Measurements from ENCODE around the gene LARP4.
A peak's percentile ranks its signal among the peaks of the same experiment; 100 is the strongest.
"Not testable (repeated sequence)": the region's sequence is repeated elsewhere in the genome, so short reads cannot be mapped to it uniquely, and the experiment has no call there.

LARP4 gene

DNA sequence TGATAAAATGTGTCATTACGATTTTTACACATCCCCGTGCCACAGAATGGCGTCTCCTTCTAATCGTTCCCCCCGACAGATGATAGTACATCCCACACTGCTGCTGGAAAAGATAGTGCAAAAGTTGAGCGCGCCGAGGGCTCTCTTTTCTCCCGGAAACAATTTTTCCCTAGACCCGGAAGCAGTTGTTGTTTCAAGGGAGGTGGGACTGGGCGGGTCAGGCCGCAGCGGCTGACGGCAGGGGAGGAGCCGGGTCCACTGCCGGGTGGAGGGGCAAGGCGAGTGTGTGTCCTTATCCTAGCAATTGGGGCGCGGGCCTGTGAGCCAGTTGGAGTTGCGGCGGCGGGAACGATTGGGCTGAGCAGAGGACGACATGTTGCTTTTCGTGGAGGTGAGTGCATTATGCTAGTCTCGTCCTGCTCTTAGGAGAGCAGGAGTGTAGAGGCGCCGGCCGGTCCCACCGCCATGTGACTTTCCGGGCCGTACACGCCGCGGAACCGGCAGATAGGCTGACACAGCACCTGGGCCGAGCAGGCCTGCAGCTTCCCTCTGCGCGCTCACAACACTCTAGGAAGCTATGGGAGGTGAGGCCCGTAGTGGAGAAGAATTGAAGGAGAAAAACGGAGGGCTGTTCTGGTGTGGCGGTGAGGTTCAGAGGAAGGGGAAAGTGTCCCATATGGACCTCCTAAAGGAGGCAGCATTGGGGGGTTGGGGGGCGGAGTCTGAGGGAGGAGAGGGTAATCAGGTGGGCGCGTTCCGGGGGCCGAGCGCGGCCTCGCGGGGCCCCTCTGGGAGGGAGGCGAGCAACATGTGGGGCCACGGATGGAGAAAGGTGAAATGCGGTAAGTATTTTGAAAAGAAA, at the start of gene LARP4:
Gene LARP4, plus strand, starts transcription at position 248 of the 862 bp plus-strand sequence. Its CDS starts 126 bp downstream, at position 374.
- peak; percentile 83 to 90 for DNase-seq

DNA sequence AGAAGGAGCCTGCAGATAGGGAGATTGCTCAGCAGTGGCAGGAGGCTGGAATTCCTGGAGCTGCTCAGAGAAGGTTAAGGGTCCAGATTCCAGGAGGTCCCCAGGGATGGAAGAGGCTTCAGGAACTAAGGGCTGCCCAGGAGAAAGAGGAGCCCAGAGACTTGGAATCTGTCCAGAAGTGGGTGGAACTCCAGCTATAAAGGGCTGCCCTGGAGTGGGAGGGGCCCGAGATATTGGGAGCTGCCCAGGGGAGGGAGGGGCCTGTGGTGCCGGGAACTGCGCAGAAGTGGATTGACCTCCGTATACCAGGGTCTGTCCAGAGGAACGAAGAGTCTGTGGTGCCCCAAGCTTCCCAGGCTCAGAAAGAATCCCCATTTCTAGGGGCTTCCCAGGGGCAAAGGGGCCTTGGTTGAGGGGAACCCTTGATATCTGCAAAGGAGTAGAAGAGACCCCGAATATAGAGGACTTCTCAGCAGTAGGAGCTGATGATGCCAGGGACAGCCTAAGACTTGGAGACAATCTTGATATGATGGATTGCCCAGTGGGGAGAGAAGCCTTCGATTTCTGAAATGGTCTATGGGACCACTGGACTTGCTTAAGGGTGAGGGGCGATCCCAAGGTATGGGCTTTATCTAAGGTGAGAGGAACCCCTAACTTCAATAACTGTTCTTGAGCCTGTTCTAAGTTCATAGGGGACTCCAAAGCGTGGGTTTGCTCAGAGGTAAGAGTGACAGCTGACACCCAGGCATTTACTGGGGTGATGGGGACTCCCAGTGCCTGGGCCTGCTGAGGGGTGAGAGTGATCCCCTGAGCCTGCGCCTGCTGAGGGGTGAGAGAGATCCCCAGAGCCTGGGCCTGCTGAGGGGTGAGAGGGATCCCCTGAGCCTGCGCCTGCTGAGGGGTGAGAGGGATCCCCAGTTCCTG, 49.3 kb upstream of the LARP4 start:
- DNase-seq = no peak

DNA sequence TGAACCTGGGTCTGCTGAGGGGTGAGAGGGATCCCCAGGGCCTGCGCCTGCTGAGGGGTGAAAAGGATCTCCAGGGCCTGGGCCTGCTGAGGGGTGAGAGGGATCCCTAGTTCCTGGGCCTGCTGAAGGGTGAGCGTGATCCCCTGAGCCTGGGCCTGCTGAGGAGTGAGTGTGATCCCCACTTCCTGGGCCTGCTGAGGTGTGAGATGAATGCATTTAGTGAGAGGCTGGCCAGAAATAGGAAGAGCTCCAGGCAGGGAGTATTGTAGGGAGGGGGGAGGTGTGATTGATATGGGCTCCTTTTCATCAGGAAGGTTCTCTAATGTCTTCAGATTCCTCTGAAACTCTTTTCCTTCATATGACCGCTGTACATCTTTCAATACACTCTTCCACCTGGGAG, 47.3 kb upstream of the LARP4 start:
- no peak for DNase-seq

DNA sequence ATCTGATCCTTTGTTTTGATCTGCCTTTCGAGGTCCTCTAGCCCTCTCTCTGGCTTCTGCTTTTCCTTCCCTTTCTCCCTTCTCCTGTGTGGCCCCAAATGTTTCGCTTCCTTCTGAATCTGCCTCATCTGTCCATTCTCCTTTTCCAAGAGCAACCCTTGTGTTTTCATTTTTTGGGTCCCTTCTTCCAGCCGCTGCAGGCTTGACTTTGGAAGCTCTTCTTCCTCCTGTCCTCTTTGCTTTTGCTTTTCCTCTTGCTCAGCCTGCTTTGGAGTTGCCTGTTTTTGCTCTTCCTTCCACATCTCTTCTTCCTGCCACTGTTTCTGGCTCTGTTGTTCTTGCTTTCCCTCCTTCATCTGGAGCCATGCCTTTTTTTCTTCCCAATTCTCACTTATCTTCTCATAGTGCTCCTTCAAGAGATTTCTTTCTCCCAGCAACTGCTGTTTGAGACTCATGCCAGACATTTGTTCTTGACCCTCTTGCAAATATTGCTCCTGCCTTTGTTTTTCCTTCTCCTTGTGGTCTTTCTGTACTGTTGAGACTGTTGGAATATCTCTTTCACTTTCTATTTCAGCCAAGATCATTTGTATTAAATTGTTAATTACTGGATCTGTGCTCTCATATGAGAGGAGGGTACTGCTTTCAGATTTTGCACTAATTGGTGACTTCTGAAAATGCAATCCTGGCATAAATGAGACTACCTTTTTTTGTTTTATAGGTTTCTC, 46.7 kb upstream of the LARP4 start:
- no peak for DNase-seq

DNA sequence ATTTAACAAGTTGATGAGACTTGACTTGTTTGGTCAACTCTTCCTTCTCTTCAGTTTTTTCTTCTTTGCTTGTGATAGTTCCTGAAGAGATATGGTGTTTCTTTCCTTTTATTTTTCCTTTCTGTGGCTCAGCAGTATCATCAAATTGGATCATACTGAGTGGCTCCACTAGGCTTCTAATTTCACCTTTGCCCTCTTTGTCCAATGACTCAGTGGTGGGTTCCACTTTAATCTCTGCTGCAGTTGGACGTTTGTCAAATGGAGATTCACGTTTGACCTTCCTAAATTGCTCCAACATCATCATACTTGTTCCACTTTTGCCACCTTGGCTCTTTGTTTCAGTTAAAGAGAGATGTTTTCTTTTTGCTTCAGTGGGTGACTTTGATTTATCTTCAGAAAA, 45.8 kb upstream of the LARP4 start:
- DNase-seq = no peak

DNA sequence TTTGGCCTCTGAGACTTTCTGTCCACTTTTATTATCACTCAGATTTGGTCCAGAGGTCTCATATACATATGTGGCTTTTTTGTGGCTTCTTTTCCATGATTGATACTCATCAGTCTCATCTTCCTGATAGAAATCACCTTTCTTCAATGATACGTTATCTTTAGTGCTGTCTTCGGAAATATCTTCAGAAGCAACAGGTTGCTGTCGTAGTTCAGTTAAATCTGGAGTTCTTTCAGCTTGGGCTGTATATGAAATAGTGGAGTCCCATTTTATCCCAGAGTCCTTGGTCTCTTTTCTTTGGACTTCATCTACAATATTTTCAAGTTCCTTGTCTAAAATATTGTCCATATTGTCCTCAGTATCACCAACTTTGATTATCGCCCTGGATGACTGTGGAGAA, 45.3 kb upstream of the LARP4 start:
- DNase-seq = no peak

DNA sequence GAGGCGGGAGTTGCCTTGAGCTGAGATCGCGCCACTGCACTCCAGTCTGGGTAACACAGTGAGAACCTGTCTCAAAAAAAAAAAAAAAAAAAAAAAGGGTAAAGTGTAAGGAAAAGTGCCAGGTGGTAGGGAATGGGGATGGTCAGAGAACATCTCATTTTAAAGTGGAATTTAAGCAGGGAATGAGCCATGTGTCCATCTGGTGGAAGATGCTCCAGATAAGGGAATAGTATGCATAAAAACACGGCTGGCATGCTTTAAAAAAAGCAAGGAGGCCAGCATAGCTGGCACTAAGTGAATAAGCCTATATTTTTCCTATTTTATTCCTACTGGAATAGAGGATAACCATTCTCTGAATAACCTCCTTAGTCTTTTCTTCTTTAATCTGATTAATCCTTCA, 38.0 kb upstream of the LARP4 start:
- no peak for DNase-seq

DNA sequence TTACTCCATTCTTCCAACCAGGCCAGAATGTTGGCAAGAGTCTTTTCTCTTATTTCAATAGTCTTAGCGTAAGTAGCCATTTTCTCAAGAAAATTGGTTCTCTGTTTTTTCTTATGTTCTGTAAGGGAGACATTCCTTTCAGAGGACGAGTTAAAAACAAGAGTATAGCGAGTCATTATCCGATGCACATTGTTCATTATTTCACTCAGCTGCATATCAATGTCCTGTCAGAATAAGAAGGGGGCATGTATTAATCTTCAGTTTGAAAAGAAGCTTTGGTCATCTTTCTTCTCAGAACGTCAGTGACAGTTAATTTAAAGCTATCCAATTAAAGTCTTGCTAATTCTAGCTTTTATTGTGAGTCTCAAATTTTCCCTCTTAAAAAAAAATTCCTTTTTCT, 37.5 kb upstream of the LARP4 start:
- DNase-seq = no peak

DNA sequence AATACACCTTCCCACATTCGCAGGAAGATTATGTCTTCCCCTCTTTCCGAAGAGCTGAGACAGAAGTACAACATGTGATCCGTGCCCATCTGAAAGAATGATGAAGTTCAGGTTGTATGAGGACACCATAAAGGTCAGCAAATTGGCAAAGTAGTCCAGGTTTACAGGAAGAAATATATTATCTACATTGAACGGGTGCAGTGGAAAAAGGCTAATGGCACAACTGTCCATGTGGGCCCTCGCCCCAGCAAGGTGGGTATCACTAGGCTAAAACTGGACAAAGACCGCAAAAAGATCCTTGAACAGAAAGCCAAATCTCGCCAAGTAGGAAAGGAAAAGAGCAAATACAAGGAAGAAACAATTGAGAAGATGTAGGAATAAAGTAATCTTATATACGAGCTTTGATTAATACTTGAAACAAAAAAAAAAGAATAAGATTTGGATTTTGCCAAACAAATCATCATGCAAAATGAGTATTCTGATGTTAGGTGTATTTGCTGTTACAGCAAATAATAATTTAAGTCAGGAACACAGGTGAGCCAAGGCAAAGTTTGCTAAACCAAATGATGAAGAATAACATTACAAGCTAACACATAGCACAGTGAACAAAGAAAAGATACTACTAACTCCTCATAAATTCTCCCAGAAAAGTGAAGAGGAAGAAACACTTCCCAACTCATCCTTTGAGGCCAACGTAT, 34.8 kb upstream of the LARP4 start:
- no peak for DNase-seq

DNA sequence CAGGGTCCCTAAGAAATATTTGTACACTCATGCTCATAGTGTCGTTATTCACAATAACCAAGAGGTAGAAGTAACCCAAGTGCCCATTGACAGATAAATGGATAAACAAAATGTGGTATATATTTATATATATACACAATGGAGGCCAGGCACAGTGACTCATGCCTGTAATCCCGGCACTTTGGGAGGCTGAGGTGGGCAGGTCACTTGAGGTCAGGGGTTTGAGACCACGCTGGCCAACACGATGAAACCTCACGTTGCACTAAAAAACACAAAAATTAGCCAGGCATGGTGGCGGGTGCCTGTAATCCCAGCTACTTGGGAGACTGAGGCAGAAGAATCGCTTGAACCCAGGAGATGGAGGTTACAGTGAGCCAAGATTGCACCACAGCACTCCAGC, 30.0 kb upstream of the LARP4 start:
- DNase-seq = not testable (repeated sequence)

DNA sequence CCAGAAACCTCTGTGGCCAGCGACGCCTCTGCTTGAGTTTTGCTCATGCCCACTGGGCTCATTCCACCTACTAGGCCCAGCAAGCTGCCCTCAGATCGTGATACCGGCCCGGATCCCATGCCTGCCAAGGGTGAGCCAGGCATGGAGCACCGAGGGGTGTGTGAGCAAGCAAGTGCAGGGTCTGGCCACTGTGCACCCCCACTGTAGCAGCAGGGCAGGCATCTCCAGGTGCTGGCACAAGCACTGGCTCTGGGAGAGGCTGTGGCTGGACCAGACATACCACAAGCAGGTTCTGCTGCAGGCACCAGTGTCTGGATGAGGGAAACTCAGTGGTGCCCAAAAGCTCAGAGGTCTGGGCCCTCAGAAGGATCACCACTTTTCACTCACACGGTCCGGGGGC, 24.9 kb upstream of the LARP4 start:
- no peak for DNase-seq

DNA sequence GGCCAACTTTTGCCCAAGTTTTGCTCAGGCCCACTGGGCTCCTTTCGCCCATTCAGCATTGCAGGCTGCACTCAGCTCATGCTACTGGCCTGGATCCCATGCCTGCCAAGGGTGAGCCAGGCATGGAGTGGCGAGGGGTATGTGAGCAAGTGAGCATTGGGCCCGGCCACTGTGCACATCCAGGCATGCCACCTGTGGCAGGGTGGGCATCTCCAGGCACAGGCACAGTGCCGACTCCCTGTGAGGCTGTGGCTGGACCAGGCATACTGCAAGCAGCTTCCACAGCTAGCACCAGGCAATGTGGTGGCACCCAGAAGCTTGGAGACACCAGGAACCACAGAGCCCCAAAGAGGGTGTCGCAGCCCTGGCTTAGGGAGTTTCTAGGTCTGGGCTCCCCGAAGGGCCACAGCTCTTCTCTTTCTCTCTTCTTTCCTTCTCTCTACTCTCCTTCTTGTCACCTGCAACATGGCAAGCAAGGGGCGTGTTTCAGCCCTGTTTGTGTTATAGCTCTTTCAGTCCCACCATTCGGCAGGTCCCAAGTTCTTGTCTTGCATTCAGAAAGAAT, 19.8 kb upstream of the LARP4 start:
- DNase-seq = no peak

DNA sequence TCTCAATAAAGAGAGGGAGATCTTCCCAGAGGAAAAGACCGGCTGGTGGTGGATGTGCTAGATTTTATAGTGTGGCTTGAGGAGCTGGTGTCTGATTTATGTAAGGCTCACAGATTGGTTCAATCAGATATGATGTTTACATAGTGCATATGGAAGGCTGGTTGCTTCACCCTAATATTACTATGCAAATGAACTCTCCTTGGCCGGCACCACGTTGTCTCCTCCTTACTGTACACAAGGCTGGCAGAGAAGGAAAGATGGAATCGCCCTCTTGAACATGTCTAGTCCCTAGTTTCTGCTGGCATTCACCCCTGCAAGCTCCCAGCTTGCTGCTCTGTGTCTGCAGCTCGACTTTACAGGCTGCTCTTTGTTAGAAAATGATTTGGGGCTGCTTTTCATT, 13.2 kb upstream of the LARP4 start:
- no peak for DNase-seq

DNA sequence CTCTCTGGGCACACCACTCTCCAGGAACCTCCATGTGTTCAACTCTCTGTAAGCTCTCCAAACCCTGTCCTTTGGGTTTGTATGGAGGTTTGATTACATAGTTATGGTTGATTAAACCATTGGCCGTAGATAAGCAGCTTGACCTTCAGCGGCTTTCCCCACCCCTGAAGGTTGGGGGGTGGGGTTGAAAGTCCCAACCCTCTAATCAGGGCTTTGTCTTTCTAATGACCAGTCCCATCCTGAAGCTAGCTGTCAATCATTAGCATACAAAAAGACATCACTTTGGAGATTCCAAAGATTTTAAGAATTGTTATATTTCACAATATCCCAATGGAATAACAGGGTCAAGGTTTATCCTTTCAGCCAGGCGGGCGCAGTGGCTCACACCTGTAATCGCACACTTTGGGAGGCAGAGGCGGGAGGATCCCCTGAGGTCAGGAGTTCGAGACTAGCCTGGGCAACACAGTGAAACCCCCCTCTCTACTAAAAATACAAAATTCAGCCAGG, 12.7 kb upstream of the LARP4 start:
- no peak for DNase-seq

DNA sequence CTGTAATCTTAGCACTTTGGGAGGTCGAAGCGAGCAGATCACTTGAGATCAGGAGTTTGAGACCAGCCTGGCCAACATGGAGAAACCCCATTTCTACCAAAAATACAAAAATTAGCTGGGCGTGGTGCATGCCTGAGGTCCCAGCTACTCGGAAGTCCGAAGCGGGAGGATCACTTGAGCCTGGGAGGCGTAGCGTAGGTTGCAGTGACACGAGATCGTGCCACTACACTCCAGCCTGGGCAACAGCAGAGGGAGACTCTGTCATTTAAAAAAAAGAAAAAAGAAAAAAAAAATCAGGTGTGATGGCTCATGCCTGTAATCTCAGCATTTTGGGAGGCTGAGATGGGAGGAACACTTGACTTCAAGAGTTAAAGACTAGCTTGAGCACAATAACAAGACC, 11.9 kb upstream of the LARP4 start:
- not testable (repeated sequence) for DNase-seq

DNA sequence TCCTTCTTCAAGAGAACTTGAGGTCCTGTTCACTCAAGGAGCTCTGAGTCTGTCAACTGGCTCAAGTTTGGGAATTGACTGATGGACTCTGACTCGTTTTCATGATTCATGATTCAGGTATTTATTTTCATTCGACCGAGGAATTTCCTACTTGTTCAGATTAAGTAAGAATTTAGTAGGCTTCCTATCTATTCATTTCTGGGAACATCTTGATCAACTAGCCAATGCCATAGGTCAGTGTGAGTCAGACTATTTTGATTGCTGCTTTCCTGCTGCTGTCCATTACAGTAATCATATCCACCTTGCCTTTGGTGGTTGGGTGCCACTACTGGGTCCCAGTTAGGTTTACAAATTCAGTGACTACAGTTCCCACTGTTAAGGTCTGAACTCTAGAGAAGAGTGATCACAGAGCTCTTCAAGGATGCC, 10.4 kb upstream of the LARP4 start:
- DNase-seq = no peak

DNA sequence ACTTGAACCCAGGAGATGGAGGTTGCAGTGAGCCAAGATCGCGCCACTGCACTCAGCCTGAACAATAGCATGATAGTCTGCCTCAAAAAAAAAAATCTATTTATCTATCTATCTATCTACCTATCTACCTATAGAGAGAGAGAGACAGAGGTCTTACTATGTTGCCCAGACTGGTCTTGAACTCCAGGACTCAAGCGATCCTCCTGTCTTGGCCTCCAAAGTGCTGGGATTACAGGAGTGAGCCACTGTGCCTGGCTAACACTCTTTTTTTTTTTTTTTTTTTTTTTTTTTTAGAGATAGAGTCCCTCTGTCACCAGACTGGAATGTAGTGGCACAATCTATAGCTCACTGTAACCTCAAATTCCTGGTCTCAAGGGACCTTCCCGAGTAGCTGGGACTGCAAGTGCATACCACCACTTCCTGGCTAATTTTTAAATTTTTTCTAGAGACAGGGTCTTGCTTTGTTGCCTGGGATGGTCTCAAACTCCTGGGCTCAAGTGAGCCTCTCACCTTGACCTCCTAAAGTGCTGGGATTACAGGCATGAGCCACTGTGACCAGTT, 6.1 kb upstream of the LARP4 start:
- DNase-seq = no peak

DNA sequence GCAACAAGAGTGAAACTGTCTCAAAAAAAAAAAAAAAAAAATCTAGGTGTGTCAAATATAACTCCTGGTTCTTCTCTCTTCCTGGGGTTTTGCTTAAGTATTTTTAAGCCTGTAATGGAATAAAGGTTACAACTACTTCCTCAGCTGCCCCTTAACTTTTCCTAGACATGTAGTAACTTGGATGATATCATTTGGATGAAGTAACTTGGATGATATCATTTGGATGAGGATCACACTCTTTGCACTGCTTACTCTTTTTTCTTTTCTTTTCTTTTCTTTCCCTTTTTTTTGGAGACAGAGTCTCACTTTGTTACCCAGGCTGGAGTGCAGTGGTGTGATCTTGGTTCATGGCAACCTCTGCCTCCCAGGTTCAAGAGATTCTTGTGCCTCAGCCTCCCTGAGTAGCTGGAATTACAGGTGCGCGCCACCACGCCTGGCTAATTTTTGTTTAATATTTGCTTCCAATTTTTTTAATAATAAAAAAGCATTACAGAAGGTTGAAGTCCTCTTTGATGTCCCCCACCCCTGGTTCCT, 3.5 kb upstream of the LARP4 start:
- no peak for DNase-seq

DNA sequence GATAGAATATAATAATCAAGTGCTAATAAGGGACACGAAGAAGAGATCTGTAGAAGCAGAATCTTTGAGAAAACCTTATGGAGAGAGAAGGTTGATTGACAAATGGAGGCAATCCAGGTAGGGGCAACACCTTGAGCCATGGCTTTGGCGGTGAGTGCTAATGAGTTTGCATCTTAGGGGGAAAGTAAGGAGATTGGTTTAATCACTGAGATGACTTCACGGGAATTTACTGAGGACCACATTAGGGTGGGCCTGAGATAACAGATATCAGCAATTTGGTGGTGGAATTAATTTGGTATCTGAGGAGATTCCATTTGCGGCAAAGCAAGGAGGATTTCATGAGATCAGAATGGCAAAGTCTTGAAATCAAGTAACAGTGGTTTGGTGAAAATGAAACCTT, 1.8 kb upstream of the LARP4 start:
- no peak for DNase-seq

DNA sequence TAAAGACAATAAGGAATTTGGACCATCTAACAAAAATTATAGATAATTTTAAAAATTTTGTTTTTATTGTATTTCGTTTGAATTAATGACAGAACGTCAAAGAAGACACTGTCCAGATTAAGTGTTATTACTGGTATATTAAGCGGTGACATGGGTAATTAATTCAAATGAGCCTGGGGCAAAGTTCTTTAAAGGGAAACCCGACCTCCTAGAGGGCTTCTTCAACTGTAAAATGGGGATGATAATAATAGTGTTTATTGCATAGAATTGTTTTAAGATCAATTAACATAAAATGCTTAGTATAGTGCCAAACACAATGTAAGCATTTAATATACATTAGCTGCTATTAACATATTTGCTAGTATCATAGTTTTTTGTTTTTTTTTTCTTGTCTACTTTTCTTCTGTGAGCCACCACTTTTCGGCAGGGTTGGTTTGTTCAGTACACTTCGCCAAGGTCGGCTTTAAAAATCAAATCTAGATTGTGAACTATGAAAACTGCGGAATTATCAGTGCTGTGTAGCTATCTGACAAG, 514 bp upstream of the LARP4 start:
- DNase-seq = no peak

DNA sequence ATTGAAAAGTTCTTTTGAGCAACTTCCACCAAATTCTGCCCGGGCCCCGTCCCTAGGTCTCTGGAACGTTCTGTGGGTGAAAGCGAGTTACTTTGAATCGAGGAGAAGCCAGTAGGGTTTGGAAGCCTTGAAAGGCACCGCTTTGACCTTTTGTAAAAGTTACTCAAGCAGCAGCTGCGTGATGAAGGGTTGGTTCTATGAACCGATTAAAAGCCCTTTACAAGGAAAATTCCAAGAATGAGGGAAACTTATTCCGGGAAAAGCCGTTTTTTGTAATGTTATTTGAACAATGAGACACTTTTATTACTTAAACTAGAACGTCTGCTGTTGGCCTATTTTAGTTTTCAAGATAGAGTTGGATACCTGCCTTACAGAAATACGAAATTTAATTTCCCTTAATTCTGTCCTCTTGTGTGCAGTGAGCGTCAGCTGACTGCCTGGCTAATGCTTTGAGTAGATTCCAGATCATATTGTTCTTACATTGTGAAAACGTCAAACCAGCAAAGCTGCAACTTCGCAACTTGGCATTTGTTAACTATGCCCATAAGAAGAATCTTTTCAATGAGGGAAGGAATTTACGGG, 906 bp downstream of the LARP4 start:
- no peak for DNase-seq
